ENCODE measurements around the gene TENT4A. TPM values are rescaled to one million over a fixed set of nuclear protein-coding genes. Genes with fewer than 3 reads are reported as not detected.

TENT4A gene
- total RNA-seq, 2 donors from 2014 or later: 12.9 to 40.4 TPM

GRCh38 chr5:6712577-6713273 lies 507 bp upstream of the TENT4A start:
- under 1% methylated on average over 75 of the region's 85 CpGs for WGBS
- H3K4me1 ChIP-seq (replicated peaks): peaks cover 12% of the 10 kb centered on the region
- no peaks in the 10 kb centered on the region for H3K9me3 ChIP-seq
- H3K36me3 ChIP-seq: no peaks in the 10 kb centered on the region
- intact Hi-C loops (cut with DNase I): loop anchor here (2.0 to 10.0 kb wide), 2 partner anchors 80 to 1218 kb away; partner anchors contain the start of genes NSUN2 and SRD5A1
- peak; percentile 96 for DNase-seq (ENCODE audit: low spot score)
- peak overlapping the region; percentile 61 to 67 for H3K4me3 ChIP-seq
- TF ChIP-seq CTCF (IDR thresholded peaks at IDR 0.05) (peak in 1 of 4 experiments; percentile 40), POLR2A (IDR thresholded peaks at IDR 0.05) (peak; percentile 62), POLR2AphosphoS5 (IDR thresholded peaks at IDR 0.05) (peak; percentile 52)
- H3K27ac ChIP-seq: peak overlapping the region; percentile 92 to 93
- no peaks in the 10 kb centered on the region for H3K27me3 ChIP-seq (replicated peaks; ENCODE audit: insufficient read depth)

DNA sequence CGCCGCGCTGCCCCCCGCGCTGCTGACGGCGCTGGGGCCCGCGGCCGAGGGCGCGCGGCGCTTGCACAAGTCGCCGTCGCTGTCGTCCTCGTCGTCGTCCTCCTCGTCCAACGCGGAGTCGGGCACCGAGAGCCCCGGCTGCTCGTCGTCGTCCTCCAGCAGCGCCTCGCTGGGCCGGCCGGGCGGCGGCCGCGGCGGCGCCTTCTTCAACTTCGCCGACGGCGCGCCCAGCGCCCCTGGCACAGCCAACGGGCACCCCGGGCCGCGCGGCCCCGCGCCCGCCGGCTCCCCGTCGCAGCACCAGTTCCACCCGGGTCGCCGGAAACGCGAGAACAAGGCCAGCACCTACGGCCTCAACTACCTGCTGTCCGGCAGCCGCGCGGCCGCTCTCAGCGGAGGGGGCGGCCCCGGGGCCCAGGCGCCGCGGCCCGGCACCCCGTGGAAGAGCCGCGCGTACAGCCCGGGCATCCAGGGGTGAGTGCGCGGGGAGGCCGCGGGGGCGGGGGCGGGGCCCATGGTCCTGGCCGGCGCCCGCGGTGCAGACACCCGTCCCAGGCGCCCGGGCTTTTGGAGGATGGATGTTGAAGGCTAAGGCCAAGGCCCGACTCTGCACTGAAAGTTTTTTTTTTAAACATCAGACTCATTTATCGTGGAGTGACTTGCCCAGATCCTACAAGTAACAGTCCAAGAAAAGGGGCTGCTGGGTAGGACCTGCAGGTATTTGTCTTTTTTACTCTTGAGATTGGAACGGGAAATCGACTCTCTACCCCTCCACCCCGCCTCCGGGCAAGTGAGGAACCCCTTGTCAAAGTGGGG lies 1.2 kb downstream of the TENT4A start:
- Histone ChIP-seq H3K27me3 (replicated peaks; ENCODE audit: insufficient read depth) (no peaks in the 10 kb centered on the region), H3K4me3 (peak overlapping the region; percentile 61 to 67), H3K36me3 (no peaks in the 10 kb centered on the region), H3K4me1 (replicated peaks) (peaks cover 12% of the 10 kb centered on the region), H3K9me3 (no peaks in the 10 kb centered on the region), H3K27ac (peak overlapping the region; percentile 57 to 74)
- no peak for DNase-seq (ENCODE audit: low spot score)
- WGBS: under 1% methylated on average over 65 of the region's 99 CpGs
- TF ChIP-seq POLR2AphosphoS5 (IDR thresholded peaks at IDR 0.05): no peak
- intact Hi-C loops (cut with DNase I): loop anchor here (10.0 kb wide), 1 partner anchor 1220 kb away; no protein-coding TSS in a partner anchor

GRCh38 chr5:6715271-6715670 lies 2.0 kb downstream of the TENT4A start:
- Histone ChIP-seq H3K27ac (peak overlapping the region in 1 of 2 donors; percentile 57), H3K27me3 (replicated peaks; ENCODE audit: insufficient read depth) (no peaks in the 10 kb centered on the region), H3K36me3 (no peaks in the 10 kb centered on the region), H3K4me1 (replicated peaks) (peaks cover 12% of the 10 kb centered on the region), H3K4me3 (peak overlapping the region; percentile 61 to 67), H3K9me3 (no peaks in the 10 kb centered on the region)
- intact Hi-C loops (cut with DNase I): loop anchor here (10.0 kb wide), 1 partner anchor 1220 kb away; no protein-coding TSS in a partner anchor
- DNase-seq (ENCODE audit: low spot score): no peak
- TF ChIP-seq CTCF (IDR thresholded peaks at IDR 0.05) (no peak), POLR2AphosphoS5 (IDR thresholded peaks at IDR 0.05) (no peak), POLR2A (IDR thresholded peaks at IDR 0.05) (no peak)
- 36% methylated on average over 6 of the region's 6 CpGs for WGBS

DNA sequence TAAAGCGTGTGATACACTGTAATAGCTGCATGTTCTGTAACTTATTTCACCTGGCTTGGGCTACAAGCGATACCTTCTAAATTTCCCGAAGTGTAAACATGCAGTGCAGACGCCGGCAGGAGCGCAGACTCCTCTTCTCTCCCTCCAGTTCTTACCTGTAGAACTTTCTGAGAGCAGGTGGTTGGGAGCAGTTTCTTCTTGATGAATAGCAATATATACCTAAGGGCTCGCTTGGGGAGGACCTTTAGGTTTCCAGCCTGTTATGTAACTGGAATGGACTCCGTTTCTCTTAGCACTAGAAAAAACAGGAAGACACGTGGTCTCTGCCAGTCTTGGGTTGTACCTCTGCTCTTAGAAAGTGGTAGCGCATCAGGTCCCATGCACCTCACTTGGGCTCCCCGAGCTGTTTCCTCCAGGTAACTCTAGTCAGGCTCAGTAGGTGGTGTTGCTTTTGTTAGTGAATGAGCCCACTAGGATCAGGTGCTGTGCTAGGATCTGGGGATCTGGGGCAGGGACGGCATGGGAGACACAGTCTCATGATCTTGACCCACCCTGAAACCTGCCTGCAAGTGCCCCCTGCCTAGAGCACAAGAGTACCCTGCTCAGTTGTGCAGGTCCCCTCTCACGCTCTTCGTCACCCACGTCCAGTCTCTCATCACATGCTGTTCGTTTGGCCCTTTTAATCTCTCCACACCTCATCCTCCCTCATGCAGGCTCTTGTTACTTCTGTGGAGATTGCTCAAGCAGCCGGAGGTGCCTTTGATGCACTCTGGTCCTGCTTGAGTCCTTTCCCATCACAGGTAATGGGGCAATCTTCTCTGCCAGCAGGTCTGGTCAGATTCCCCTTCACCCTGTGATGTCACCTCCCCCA lies 2.8 kb downstream of the TENT4A start:
- H3K4me3 ChIP-seq: peak overlapping the region; percentile 61 to 67
- H3K9me3 ChIP-seq: no peaks in the 10 kb centered on the region
- intact Hi-C loops (cut with DNase I): loop anchor here (10.0 kb wide), 1 partner anchor 1221 kb away; no protein-coding TSS in a partner anchor
- peaks cover 12% of the 10 kb centered on the region for H3K4me1 ChIP-seq (replicated peaks)
- 36% methylated on average over 17 of the region's 17 CpGs for WGBS
- DNase-seq (ENCODE audit: low spot score): no peak
- no peaks in the 10 kb centered on the region for H3K27me3 ChIP-seq (replicated peaks; ENCODE audit: insufficient read depth)
- H3K36me3 ChIP-seq: no peaks in the 10 kb centered on the region
- TF ChIP-seq CTCF (IDR thresholded peaks at IDR 0.05) (no peak), POLR2A (IDR thresholded peaks at IDR 0.05) (no peak), POLR2AphosphoS5 (IDR thresholded peaks at IDR 0.05) (no peak)
- H3K27ac ChIP-seq: no peak overlapping the region
